ENCODE measurements around the gene CBX6. TPM values are rescaled to one million over a fixed set of nuclear protein-coding genes. Genes with fewer than 3 reads are reported as not detected.

Gene CBX6
- total and polyA plus RNA-seq, 3 donors from 2014 or later, result 18.7 to 33.1 (median 30.1) TPM

- Histone ChIP-seq H3K36me3 (ENCODE audit: low read depth, missing control alignments) (no peaks in the 10 kb centered on the region), H3K4me3 (peak overlapping the region; percentile 87 to 91), H3K9me3 (no peaks in the 10 kb centered on the region), H3K27ac (peak overlapping the region; percentile 86 to 92), H3K4me1 (peaks cover 24% of the 10 kb centered on the region), H3K27me3 (no peaks in the 10 kb centered on the region)
- 0 to 1% methylated on average over 16 to 72 of the region's 77 CpGs for WGBS, 2 donors
- intact Hi-C loops (cut with DNase I; ENCODE audit: low total_unique reads), result loop anchor here (10.0 kb wide), 1 partner anchor 53 kb away; no protein-coding TSS in a partner anchor
- TF ChIP-seq POLR2A (IDR thresholded peaks at IDR 0.05) (no peak), CTCF (IDR thresholded peaks at IDR 0.05) (no peak)
- peak; percentile 35 for DNase-seq
Measured at GRCh38 chr22:38871360-38872171, 450 bp downstream of the CBX6 start.

- H3K4me1 ChIP-seq, result peaks cover 28% of the 10 kb centered on the region
- WGBS, 2 donors, result 0 to 17% methylated on average over 1 to 2 of the region's 2 CpGs
- peak overlapping the region; percentile 86 to 92 for H3K27ac ChIP-seq
- TF ChIP-seq POLR2A (IDR thresholded peaks at IDR 0.05) (no peak), CTCF (IDR thresholded peaks at IDR 0.05) (no peak)
- no peaks in the 10 kb centered on the region for H3K9me3 ChIP-seq
- DNase-seq, result no peak
- no peaks in the 10 kb centered on the region for H3K27me3 ChIP-seq
- peak overlapping the region; percentile 87 to 91 for H3K4me3 ChIP-seq
- H3K36me3 ChIP-seq (ENCODE audit: low read depth, missing control alignments), result no peaks in the 10 kb centered on the region
- intact Hi-C loops (cut with DNase I; ENCODE audit: low total_unique reads), result loop anchor here (10.0 kb wide), 1 partner anchor 54 kb away; no protein-coding TSS in a partner anchor
Measured at GRCh38 chr22:38870791-38871359, 1.1 kb downstream of the CBX6 start.

GRCh38 chr22:38870312-38870741 is 1.7 kb downstream of the CBX6 start:
- H3K27ac ChIP-seq, result peak overlapping the region in 1 of 2 donors; percentile 92
- 14 to 17% methylated on average over 12 of the region's 12 CpGs for WGBS, 2 donors
- no peaks in the 10 kb centered on the region for H3K27me3 ChIP-seq
- no peaks in the 10 kb centered on the region for H3K36me3 ChIP-seq (ENCODE audit: low read depth, missing control alignments)
- intact Hi-C loops (cut with DNase I; ENCODE audit: low total_unique reads), result loop anchor here (10.0 kb wide), 1 partner anchor 54 kb away; no protein-coding TSS in a partner anchor
- H3K4me1 ChIP-seq, result peaks cover 33% of the 10 kb centered on the region
- peak; percentile 94 for DNase-seq
- H3K4me3 ChIP-seq, result no peak overlapping the region
- no peaks in the 10 kb centered on the region for H3K9me3 ChIP-seq
- no peak for TF ChIP-seq POLR2A (IDR thresholded peaks at IDR 0.05)
- peak; percentile 83 to 88 (median 84) for TF ChIP-seq CTCF (IDR thresholded peaks at IDR 0.05)

GRCh38 chr22:38869663-38870062 is 2.4 kb downstream of the CBX6 start:
- H3K9me3 ChIP-seq, result no peaks in the 10 kb centered on the region
- WGBS, 2 donors, result 67 to 76% methylated on average over 2 to 3 of the region's 3 CpGs
- no peak for DNase-seq
- no peaks in the 10 kb centered on the region for H3K27me3 ChIP-seq
- no peak overlapping the region for H3K4me3 ChIP-seq
- intact Hi-C loops (cut with DNase I; ENCODE audit: low total_unique reads), result loop anchor here (10.0 kb wide), 2 partner anchors 55 to 135 kb away; no protein-coding TSS in a partner anchor
- no peak overlapping the region for H3K27ac ChIP-seq
- H3K4me1 ChIP-seq, result peaks cover 40% of the 10 kb centered on the region
- H3K36me3 ChIP-seq (ENCODE audit: low read depth, missing control alignments), result no peaks in the 10 kb centered on the region
- no peak for TF ChIP-seq CTCF (IDR thresholded peaks at IDR 0.05)
- TF ChIP-seq POLR2A (IDR thresholded peaks at IDR 0.05), result no peak
